ENCODE measurements around the gene COX5B. TPM values are rescaled to one million over a fixed set of nuclear protein-coding genes. Genes with fewer than 3 reads are reported as not detected.

Gene COX5B
- total RNA-seq, 1 donor from 2014 or later, result 393 TPM

- Histone ChIP-seq H3K36me3 (ENCODE audit: control insufficient read depth, insufficient read depth, low read length) (peaks cover 4% of the 10 kb centered on the region), H3K4me3 (ENCODE audit: low read depth, low read length) (no peak overlapping the region), H3K27me3 (ENCODE audit: control insufficient read depth, insufficient read depth, low read length) (no peaks in the 10 kb centered on the region)
- TF ChIP-seq, protein P1, sequence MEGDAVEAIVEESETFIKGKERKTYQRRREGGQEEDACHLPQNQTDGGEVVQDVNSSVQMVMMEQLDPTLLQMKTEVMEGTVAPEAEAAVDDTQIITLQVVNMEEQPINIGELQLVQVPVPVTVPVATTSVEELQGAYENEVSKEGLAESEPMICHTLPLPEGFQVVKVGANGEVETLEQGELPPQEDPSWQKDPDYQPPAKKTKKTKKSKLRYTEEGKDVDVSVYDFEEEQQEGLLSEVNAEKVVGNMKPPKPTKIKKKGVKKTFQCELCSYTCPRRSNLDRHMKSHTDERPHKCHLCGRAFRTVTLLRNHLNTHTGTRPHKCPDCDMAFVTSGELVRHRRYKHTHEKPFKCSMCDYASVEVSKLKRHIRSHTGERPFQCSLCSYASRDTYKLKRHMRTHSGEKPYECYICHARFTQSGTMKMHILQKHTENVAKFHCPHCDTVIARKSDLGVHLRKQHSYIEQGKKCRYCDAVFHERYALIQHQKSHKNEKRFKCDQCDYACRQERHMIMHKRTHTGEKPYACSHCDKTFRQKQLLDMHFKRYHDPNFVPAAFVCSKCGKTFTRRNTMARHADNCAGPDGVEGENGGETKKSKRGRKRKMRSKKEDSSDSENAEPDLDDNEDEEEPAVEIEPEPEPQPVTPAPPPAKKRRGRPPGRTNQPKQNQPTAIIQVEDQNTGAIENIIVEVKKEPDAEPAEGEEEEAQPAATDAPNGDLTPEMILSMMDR (IDR thresholded peaks at IDR 0.05; ENCODE audit: insufficient read depth, low read length, poor library complexity, severe bottlenecking), result no peak
- no peak for DNase-seq (ENCODE audit: low read depth)
Measured at GRCh38 chr2:97660775-97661389, 15.0 kb downstream of the COX5B start.

DNA sequence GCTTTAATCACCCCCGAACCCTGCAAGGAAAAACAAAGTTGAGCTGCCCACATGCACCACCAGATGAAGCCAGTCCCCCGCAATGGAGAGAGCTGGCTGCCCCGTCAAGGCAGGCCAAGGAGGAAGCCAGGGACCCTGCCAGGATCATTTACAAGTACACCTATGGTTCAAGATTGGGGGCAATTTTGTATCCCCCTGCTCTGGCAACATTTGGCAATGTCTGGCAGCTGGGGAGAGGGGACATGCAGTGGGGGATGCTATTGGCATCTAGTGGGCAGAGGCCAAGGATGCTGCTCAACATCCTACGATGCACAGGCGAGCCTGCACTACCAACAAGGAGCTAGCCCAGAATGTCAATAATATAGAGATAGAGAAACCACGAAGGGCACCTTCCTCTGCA lies 16.1 kb downstream of the COX5B start:
- TF ChIP-seq, protein P1 (IDR thresholded peaks at IDR 0.05; ENCODE audit: insufficient read depth, low read length, poor library complexity, severe bottlenecking), result no peak
- Histone ChIP-seq H3K36me3 (ENCODE audit: control insufficient read depth, insufficient read depth, low read length) (peaks cover 3% of the 10 kb centered on the region), H3K4me3 (ENCODE audit: low read depth, low read length) (peak overlapping the region; percentile 69), H3K27me3 (ENCODE audit: control insufficient read depth, insufficient read depth, low read length) (no peaks in the 10 kb centered on the region)
- DNase-seq (ENCODE audit: low read depth), result no peak

- Histone ChIP-seq H3K36me3 (ENCODE audit: control insufficient read depth, insufficient read depth, low read length) (peaks cover 2% of the 10 kb centered on the region), H3K27me3 (ENCODE audit: control insufficient read depth, insufficient read depth, low read length) (no peaks in the 10 kb centered on the region), H3K4me3 (ENCODE audit: low read depth, low read length) (peak overlapping the region; percentile 69)
- TF ChIP-seq, protein P1 (IDR thresholded peaks at IDR 0.05; ENCODE audit: insufficient read depth, low read length, poor library complexity, severe bottlenecking), result no peak
- no peak for DNase-seq (ENCODE audit: low read depth)
Measured at GRCh38 chr2:97662386-97662894, 16.6 kb downstream of the COX5B start.

- TF ChIP-seq, protein P1 (IDR thresholded peaks at IDR 0.05; ENCODE audit: insufficient read depth, low read length, poor library complexity, severe bottlenecking), result no peak
- H3K4me3 ChIP-seq (ENCODE audit: low read depth, low read length), result peak overlapping the region; percentile 69
Measured at GRCh38 chr2:97662895-97663625, 17.2 kb downstream of the COX5B start.

GRCh38 chr2:97663626-97663961 lies 17.7 kb downstream of the COX5B start:
- H3K4me3 ChIP-seq (ENCODE audit: low read depth, low read length), result peak overlapping the region; percentile 69
- no peaks in the 10 kb centered on the region for H3K27me3 ChIP-seq (ENCODE audit: control insufficient read depth, insufficient read depth, low read length)
- no peak for DNase-seq (ENCODE audit: low read depth)
- TF ChIP-seq, protein P1 (IDR thresholded peaks at IDR 0.05; ENCODE audit: insufficient read depth, low read length, poor library complexity, severe bottlenecking), result no peak
- no peaks in the 10 kb centered on the region for H3K36me3 ChIP-seq (ENCODE audit: control insufficient read depth, insufficient read depth, low read length)

More at GRCh38 chr2:97662895-97663625, 17.2 kb downstream of the COX5B start:
- H3K27me3 ChIP-seq (ENCODE audit: control insufficient read depth, insufficient read depth, low read length), result no peaks in the 10 kb centered on the region
- peaks cover 1% of the 10 kb centered on the region for H3K36me3 ChIP-seq (ENCODE audit: control insufficient read depth, insufficient read depth, low read length)
- peak; percentile 53 for DNase-seq (ENCODE audit: low read depth)
